Superior temporal gyrus (tissue), 1 donor: ENCODE data around the gene VPS50.
"Not testable (repeated sequence)": the region's sequence is repeated elsewhere in the genome, so short reads cannot be mapped to it uniquely, and the experiment has no call there.

Experiments
- DNase-seq: peaks from one replicate; pipeline ENCODE4 v3.0.0-alpha.2; 2016; ENCODE audit errors: extremely low spot score

The VPS50 gene

DNA sequence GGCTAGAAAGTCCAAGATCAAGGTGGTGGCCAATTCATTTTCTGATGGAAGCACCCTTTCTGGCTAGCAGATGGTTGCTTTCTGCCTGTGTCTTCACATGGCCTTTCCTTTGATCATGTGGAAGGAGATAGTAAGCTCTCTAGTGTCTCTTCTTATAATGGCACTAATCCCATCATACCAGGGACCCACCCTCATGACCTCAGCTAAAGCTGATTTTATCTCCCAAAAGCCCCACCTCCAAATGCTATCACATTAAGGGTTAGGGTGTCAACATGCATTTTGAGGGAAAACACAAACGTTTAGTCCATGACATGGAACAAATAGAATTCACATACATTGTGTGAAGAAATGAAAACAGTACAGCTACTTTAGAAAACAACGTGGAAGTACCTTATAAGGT, 100.0 kb downstream of the VPS50 start:
- DNase-seq, result no peak

DNA sequence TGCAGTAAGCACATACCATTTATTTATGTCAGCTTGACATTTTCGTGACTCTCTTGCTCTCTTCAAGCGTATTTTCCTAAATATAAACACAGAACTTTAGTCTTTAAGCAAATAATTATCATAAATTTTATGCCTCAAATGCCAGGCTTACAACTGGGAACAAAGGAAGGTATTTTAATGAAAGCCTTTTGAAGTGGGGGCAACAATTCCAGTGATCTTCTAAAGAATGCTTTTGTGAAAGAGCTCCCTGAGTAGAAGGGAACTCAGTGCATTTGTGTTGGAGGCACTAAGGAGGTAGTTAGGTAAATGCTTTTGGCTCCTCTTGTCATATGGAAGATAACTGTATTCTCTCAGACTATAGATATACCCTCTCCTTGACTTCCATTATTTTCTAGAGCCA, 104.9 kb downstream of the VPS50 start:
- no peak for DNase-seq

- not testable (repeated sequence) for DNase-seq
Observed at GRCh38 chr7:93342178-93342577, 110.0 kb downstream of the VPS50 start.

GRCh38 chr7:93350338-93350737, 118.2 kb downstream of the VPS50 start:
- DNase-seq, result no peak

- DNase-seq, result no peak
Observed at GRCh38 chr7:93352881-93353280, 120.7 kb downstream of the VPS50 start.

GRCh38 chr7:93354815-93355214, 122.6 kb downstream of the VPS50 start:
- DNase-seq, result no peak

DNA sequence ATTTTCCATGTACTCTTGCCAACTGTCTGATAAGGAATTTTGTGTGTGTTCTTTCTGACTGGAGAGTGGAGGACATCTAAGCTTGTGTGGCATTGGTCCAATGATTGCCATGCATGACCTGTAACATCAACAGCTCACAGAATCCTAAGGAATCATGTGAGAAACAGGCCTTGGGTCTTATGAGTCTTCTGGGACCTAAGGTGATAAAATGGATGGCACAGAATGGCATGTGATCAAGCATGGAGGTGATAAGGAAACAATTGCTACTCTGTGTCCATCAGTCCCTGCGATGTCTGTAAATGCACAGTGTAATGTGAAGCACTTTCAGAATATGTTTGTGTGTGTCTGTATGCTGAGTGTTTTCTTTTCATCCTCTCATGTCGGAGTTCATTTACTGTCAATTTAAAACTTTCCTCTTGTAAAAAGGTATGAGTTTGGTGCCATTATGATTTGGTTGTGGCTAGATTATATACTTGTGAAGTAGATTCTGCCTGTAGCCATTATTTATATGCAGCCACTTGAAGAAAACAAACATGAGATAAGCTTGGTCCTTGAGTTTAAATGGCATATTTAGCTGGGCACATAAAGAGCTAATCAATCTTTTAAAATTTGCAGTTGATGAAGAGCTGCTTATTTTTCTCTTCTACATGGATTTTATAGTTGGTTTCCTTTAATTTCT, 127.5 kb downstream of the VPS50 start:
- no peak for DNase-seq

- no peak for DNase-seq
Observed at GRCh38 chr7:93361853-93362252, 129.7 kb downstream of the VPS50 start.

GRCh38 chr7:93364806-93365205, 132.6 kb downstream of the VPS50 start:
- DNase-seq, result no peak

DNA sequence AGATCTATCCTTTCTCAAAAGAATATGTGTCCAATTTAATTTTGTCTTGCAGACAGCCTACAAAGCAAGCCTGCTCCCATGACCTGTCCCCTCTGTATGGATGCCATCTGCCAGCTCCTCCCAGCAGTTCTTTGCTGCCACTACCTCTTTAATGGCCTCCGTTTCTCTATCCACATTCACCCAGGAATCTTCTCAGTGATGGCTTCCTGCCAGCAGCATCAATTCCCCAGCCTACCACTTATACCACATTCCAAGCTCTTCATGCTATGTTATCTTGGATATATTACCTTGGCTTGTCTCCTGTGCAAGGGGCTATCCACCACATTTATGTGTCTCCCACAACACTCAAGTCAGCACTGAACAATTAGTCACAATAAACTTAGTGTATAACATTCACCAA, 133.2 kb downstream of the VPS50 start:
- DNase-seq, result no peak

DNA sequence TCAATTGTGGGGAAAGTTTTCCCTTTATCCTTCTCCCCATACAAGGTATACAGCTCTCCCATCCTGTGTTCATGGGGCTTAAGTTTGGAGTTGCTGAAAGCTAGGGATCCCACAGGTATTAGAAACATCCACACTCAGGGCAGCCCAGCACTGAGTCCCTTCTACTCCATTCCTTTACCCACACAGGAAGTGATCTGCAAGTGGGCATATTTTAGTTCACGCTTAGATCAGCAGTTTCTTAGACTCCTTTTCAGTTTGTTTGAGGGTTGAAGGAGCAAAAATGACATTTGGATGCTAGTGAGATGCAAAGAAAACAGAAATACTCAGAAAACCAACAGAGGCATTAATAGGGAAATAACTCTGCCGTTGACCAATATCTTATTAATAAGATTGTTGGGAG, 134.7 kb downstream of the VPS50 start:
- no peak for DNase-seq

- no peak for DNase-seq
Observed at GRCh38 chr7:93367254-93367653, 135.1 kb downstream of the VPS50 start.

DNA sequence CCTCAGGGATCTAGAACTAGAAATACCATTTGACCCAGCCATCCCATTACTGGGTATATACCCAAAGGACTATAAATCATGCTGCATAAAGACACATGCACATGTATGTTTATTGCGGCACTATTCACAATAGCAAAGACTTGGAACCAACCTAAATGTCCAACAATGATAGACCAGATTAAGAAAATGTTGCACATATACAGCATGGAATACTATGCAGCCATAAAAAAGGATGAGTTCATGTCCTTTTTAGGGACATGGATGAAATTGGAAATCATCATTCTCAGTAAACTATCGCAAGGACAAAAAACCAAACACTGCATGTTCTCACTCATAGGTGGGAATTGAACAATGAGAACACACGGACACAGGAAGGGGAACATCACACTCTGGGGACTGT, 138.8 kb downstream of the VPS50 start:
- not testable (repeated sequence) for DNase-seq

DNA sequence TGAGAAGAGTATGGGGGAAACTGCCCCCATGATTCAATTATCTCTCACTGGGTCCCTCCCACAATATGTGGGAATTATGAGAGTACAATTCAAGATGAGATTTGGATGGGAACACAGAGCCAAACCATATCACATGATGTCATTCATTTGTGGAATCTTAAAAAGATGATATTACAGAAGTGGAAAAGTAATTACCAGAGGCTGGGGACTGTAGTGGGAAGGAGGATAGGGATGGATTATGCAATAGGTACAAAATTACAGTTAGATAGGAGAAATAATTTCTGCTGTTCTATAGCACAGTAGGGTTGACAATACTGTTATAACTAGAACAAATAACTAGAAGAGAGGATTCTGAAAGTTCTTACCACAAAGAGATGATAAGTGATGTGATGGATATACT, 141.4 kb downstream of the VPS50 start:
- DNase-seq, result no peak

GRCh38 chr7:93374345-93374940, 142.3 kb downstream of the VPS50 start:
- DNase-seq, result peak; percentile 31

DNA sequence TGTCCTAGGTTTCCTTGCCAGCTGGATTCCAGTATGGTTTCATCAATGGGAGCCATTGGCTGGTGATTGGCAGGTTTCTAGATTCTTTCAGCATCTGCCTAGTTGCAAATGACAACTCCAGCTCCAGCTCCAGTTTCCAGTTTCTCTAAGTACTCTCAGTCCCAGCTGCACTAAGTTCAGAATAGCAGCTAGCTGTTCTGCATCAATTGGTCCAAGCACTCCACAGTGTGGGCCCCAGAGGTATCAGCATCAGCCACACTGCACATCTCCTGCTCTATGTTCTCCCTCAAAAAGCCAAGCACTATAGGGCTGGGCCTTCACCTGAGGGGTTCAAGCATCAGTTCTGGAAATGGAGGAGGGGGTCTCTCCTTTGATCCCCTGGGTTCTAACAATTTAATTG, 143.4 kb downstream of the VPS50 start:
- no peak for DNase-seq

GRCh38 chr7:93378131-93378760, 146.1 kb downstream of the VPS50 start:
- no peak for DNase-seq

- no peak for DNase-seq
Observed at GRCh38 chr7:93382362-93382761, 150.2 kb downstream of the VPS50 start.

- DNase-seq, result no peak
Observed at GRCh38 chr7:93390660-93391059, 158.5 kb downstream of the VPS50 start.

GRCh38 chr7:93392984-93393383, 160.8 kb downstream of the VPS50 start:
- DNase-seq, result no peak

- no peak for DNase-seq
Observed at GRCh38 chr7:93399642-93400041, 167.5 kb downstream of the VPS50 start.

- no peak for DNase-seq
Observed at GRCh38 chr7:93402944-93403343, 170.8 kb downstream of the VPS50 start.

DNA sequence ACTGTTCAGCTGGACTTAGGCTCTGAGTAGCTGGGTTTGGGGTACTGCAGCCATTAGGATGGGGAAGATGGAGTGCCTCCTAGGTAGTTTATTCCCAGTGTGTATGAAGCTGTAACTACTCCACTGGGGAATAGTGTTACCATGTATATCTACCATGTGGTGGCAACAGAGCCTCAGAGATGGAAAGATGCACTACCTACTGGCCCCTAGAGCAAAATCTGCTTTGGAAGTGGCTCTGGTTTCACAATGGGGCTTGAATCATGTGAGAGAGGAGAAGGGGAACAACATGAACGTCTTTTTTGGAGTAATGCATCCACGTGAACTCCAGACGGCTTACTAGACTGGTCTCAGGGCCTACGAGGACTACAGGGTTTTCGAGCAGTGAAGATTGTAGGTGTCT, 175.1 kb downstream of the VPS50 start:
- no peak for DNase-seq
